Mucosa of stomach (tissue), 1 donor: Measurements from ENCODE around the gene SLC7A10.
"Not testable (repeated sequence)": the region's sequence is repeated elsewhere in the genome, so short reads cannot be mapped to it uniquely, and the experiment has no call there.

ENCODE experiments used
- H3K27me3 ChIP-seq: one replicate; pipeline ENCODE4 v1.7.0; 2013; ENCODE audit warnings: mild to moderate bottlenecking, low read length; ENCODE audit not compliant: control insufficient read depth, insufficient read depth
- H3K36me3 ChIP-seq: one replicate; pipeline ENCODE4 v1.7.0; 2013; ENCODE audit warnings: low read length; ENCODE audit not compliant: control insufficient read depth, insufficient read depth
- H3K4me1 ChIP-seq: one replicate; pipeline ENCODE4 v1.7.0; 2013; ENCODE audit warnings: mild to moderate bottlenecking, low read length; ENCODE audit not compliant: control insufficient read depth, insufficient read depth
- H3K4me3 ChIP-seq: one replicate; pipeline ENCODE4 v1.7.0; 2013; ENCODE audit warnings: low read length
- H3K9ac ChIP-seq: one replicate; pipeline ENCODE4 v1.7.0; 2013; ENCODE audit warnings: mild to moderate bottlenecking, low read length, moderate library complexity
- H3K9me3 ChIP-seq: one replicate; pipeline ENCODE4 v1.7.0; 2013; ENCODE audit warnings: mild to moderate bottlenecking, low read length, moderate library complexity; ENCODE audit not compliant: control insufficient read depth
- donor health status: Pancreatic carcinoma.

The SLC7A10 gene

GRCh38 chr19:33198169-33198568, 27.5 kb downstream of the SLC7A10 start:
- Histone ChIP-seq H3K27me3 (peaks cover 6% of the 10 kb centered on the region), H3K9me3 (no peaks in the 10 kb centered on the region), H3K4me1 (no peaks in the 10 kb centered on the region), H3K9ac (no peak overlapping the region), H3K36me3 (no peaks in the 10 kb centered on the region), H3K4me3 (no peak overlapping the region)

- Histone ChIP-seq H3K27me3 (peaks cover 6% of the 10 kb centered on the region), H3K9ac (no peak overlapping the region), H3K4me3 (no peak overlapping the region), H3K36me3 (no peaks in the 10 kb centered on the region), H3K9me3 (no peaks in the 10 kb centered on the region), H3K4me1 (no peaks in the 10 kb centered on the region)
Observed at GRCh38 chr19:33197591-33198000, 28.1 kb downstream of the SLC7A10 start.

GRCh38 chr19:33196446-33197193, 29.0 kb downstream of the SLC7A10 start:
- no peaks in the 10 kb centered on the region for H3K36me3 ChIP-seq
- H3K9ac ChIP-seq, result no peak overlapping the region
- H3K4me1 ChIP-seq, result no peaks in the 10 kb centered on the region
- H3K4me3 ChIP-seq, result no peak overlapping the region
- no peaks in the 10 kb centered on the region for H3K9me3 ChIP-seq
- H3K27me3 ChIP-seq, result peaks cover 6% of the 10 kb centered on the region

- no peaks in the 10 kb centered on the region for H3K4me1 ChIP-seq
- H3K9ac ChIP-seq, result peak overlapping the region; percentile 28
- H3K36me3 ChIP-seq, result no peaks in the 10 kb centered on the region
- H3K9me3 ChIP-seq, result no peaks in the 10 kb centered on the region
- no peak overlapping the region for H3K4me3 ChIP-seq
- peaks cover 6% of the 10 kb centered on the region for H3K27me3 ChIP-seq
Observed at GRCh38 chr19:33195645-33196347, 29.9 kb downstream of the SLC7A10 start.

- Histone ChIP-seq H3K4me3 (peak overlapping the region; percentile 41), H3K9me3 (no peaks in the 10 kb centered on the region), H3K27me3 (peaks cover 6% of the 10 kb centered on the region), H3K9ac (peak overlapping the region; percentile 28), H3K4me1 (no peaks in the 10 kb centered on the region), H3K36me3 (no peaks in the 10 kb centered on the region)
Observed at GRCh38 chr19:33194886-33195644, 30.6 kb downstream of the SLC7A10 start.

GRCh38 chr19:33194532-33194885, 31.1 kb downstream of the SLC7A10 start:
- Histone ChIP-seq H3K4me3 (no peak overlapping the region), H3K27me3 (peaks cover 6% of the 10 kb centered on the region), H3K9ac (no peak overlapping the region), H3K9me3 (no peaks in the 10 kb centered on the region), H3K36me3 (no peaks in the 10 kb centered on the region), H3K4me1 (no peaks in the 10 kb centered on the region)

- Histone ChIP-seq H3K36me3 (no peaks in the 10 kb centered on the region), H3K4me3 (peak within 1 kb of the TSS; percentile 41), H3K4me1 (no peaks in the 10 kb centered on the region), H3K9ac (peak within 1 kb of the TSS; percentile 28), H3K27me3 (peaks cover 6% of the 10 kb centered on the region), H3K9me3 (no peaks in the 10 kb centered on the region)
Observed at GRCh38 chr19:33193865-33194362, 31.7 kb downstream of the SLC7A10 start, which contains the start of gene LRP3. TSS of gene LRP3 (plus strand) at chr19:33194330. CDS start at chr19:33194786, 456 bp downstream.

GRCh38 chr19:33193269-33193864, 32.3 kb downstream of the SLC7A10 start:
- H3K4me3 ChIP-seq, result no peak overlapping the region
- H3K36me3 ChIP-seq, result no peaks in the 10 kb centered on the region
- H3K9ac ChIP-seq, result no peak overlapping the region

GRCh38 chr19:33192010-33192409, 33.6 kb downstream of the SLC7A10 start:
- H3K9me3 ChIP-seq, result no peaks in the 10 kb centered on the region
- peaks cover 6% of the 10 kb centered on the region for H3K27me3 ChIP-seq
- H3K4me3 ChIP-seq, result no peak overlapping the region
- no peaks in the 10 kb centered on the region for H3K36me3 ChIP-seq
- H3K4me1 ChIP-seq, result no peaks in the 10 kb centered on the region
- H3K9ac ChIP-seq, result no peak overlapping the region

More at GRCh38 chr19:33193269-33193864, 32.3 kb downstream of the SLC7A10 start:
- Histone ChIP-seq H3K27me3 (peaks cover 6% of the 10 kb centered on the region), H3K4me1 (no peaks in the 10 kb centered on the region), H3K9me3 (no peaks in the 10 kb centered on the region)

GRCh38 chr19:33191501-33191900, 34.1 kb downstream of the SLC7A10 start:
- H3K9ac ChIP-seq, result no peak overlapping the region
- H3K4me1 ChIP-seq, result no peaks in the 10 kb centered on the region
- H3K9me3 ChIP-seq, result no peaks in the 10 kb centered on the region
- H3K36me3 ChIP-seq, result no peaks in the 10 kb centered on the region
- no peak overlapping the region for H3K4me3 ChIP-seq
- H3K27me3 ChIP-seq, result peaks cover 6% of the 10 kb centered on the region

GRCh38 chr19:33191092-33191491, 34.6 kb downstream of the SLC7A10 start:
- H3K36me3 ChIP-seq, H3K27me3 ChIP-seq, H3K9me3 ChIP-seq, H3K4me1 ChIP-seq, H3K9ac ChIP-seq, H3K4me3 ChIP-seq: not testable (repeated sequence)
